B cell (primary cell): ENCODE measurements around the gene LRP5. TPM values are rescaled to one million over a fixed set of nuclear protein-coding genes. Genes with fewer than 3 reads are reported as not detected.
"Not testable (repeated sequence)": the region's sequence is repeated elsewhere in the genome, so short reads cannot be mapped to it uniquely, and the experiment has no call there.

Experiments used
- ATAC-seq: fragments of 200-7000 bp; cut with Tn5 transposase; one replicate; pipeline ENCODE4 v1.10.0; 2021; ENCODE audit warnings: low read depth, mild to moderate bottlenecking, moderate number of reproducible peaks, moderate library complexity
- CTCF ChIA-PET: fragments of 350-600 bp; sonication (Branson Sonifier 250); formaldehyde crosslinking; loops from one replicate; lab custom pipeline; 2021; ENCODE audit warnings: antibody characterized with exemption, inconsistent platforms; lab: Charles Lee
- POLR2A ChIA-PET: fragments of 350-600 bp; sonication (Branson Sonifier 250); formaldehyde crosslinking; loops from one replicate; lab custom pipeline; 2021; ENCODE audit warnings: antibody characterized with exemption; lab: Charles Lee
- DNase-seq: peaks from one replicate; pipeline ENCODE4 v3.0.0; 2013
- H2AFZ ChIP-seq: 2 replicates; pipeline ENCODE4 v1.6.1; 2012; ENCODE audit warnings: mild to moderate bottlenecking, low read depth, low read length; ENCODE audit not compliant: insufficient read depth, poor library complexity, severe bottlenecking
- H3K27ac ChIP-seq, 2 donors: 1 replicate in 1 of 2; 2 replicates in 1 of 2; pipeline ENCODE4 v1.5.1; 2012 to 2013; ENCODE audit warnings: low read length in 2 of 2, mild to moderate bottlenecking in 2 of 2, moderate library complexity in 1 of 2
- H3K27me3 ChIP-seq, 4 experiments: fragments of 200-600 bp in 1 of 4; sonication (generic) in 1 of 4; replicated peaks in 1 of 4; 1 replicate in 2 of 4; 2 replicates in 2 of 4; pipeline versions ENCODE4 v1.6.1 to v1.7.0; 2013 to 2016; ENCODE audit warnings: low read length in 3 of 4, mild to moderate bottlenecking in 2 of 4, mixed read lengths in 1 of 4, moderate library complexity in 1 of 4; ENCODE audit not compliant: insufficient read depth in 4 of 4, control insufficient read depth in 3 of 4; ENCODE audit errors: control extremely low read depth in 1 of 4
- H3K36me3 ChIP-seq, 2 experiments: replicated peaks in 1 of 2; 1 replicate in 1 of 2; 2 replicates in 1 of 2; pipeline versions ENCODE4 v1.6.1 to v1.7.1; 2013; ENCODE audit warnings: low read length in 1 of 2; ENCODE audit not compliant: insufficient read depth in 2 of 2, control insufficient read depth in 1 of 2; ENCODE audit errors: control extremely low read depth in 1 of 2, extremely low read depth in 1 of 2
- H3K4me1 ChIP-seq, 2 donors: fragments of 200-600 bp in 1 of 2; sonication (generic) in 1 of 2; 1 replicate in 1 of 2; 2 replicates in 1 of 2; pipeline versions ENCODE4 v1.5.1 to v1.6.1; 2013 to 2017; ENCODE audit warnings: low read length in 2 of 2; ENCODE audit not compliant: control insufficient read depth in 2 of 2, insufficient read depth in 2 of 2
- H3K4me2 ChIP-seq: replicated peaks from 2 replicates; pipeline ENCODE3; 2012; ENCODE audit warnings: mild to moderate bottlenecking, low read depth, low read length; ENCODE audit not compliant: poor library complexity, severe bottlenecking
- H3K4me3 ChIP-seq, 5 experiments: fragments of 200-600 bp in 1 of 5; sonication (generic) in 1 of 5; 1 replicate in 3 of 5; 2 replicates in 2 of 5; pipeline versions ENCODE4 v1.5.1 to v1.7.0; 2011 to 2016; ENCODE audit warnings: low read length in 4 of 5, mild to moderate bottlenecking in 4 of 5, low read depth in 2 of 5, control low read depth in 1 of 5, moderate library complexity in 1 of 5; ENCODE audit not compliant: insufficient read depth in 1 of 5; ENCODE audit errors: control extremely low read depth in 1 of 5, extremely low read depth in 1 of 5
- H3K79me2 ChIP-seq: fragments of 200-600 bp; sonication (generic); one replicate; pipeline ENCODE4 v1.6.0; 2016; ENCODE audit warnings: low read length; ENCODE audit not compliant: control insufficient read depth, insufficient read depth
- H3K9ac ChIP-seq: fragments of 200-600 bp; sonication (generic); 2 replicates; pipeline ENCODE4 v1.6.1; 2017; ENCODE audit warnings: mild to moderate bottlenecking, low read length, moderate library complexity
- H3K9me3 ChIP-seq, 3 donors: one replicate each; pipeline versions ENCODE4 v1.6.1 to v1.7.1; 2013; ENCODE audit warnings: low read length in 2 of 3; ENCODE audit not compliant: control insufficient read depth in 2 of 3, insufficient read depth in 1 of 3; ENCODE audit errors: control extremely low read depth in 1 of 3
- H4K20me1 ChIP-seq: 2 replicates; pipeline ENCODE4 v1.6.0; 2012; ENCODE audit warnings: mild to moderate bottlenecking, low read length; ENCODE audit not compliant: insufficient read depth, control insufficient read depth, poor library complexity, severe bottlenecking
- H3K27ac Mint-ChIP-seq: one replicate; pipeline ENCODE4 v1.8.0; 2021; ENCODE audit warnings: mixed read lengths
- H3K27me3 Mint-ChIP-seq: one replicate; pipeline ENCODE4 v1.8.0; 2021; ENCODE audit warnings: mixed read lengths
- H3K4me1 Mint-ChIP-seq: one replicate; pipeline ENCODE4 v1.8.0; 2021; ENCODE audit warnings: mixed read lengths
- H3K4me3 Mint-ChIP-seq: one replicate; pipeline ENCODE4 v1.8.0; 2021; ENCODE audit warnings: mixed read lengths
- H3K9me3 Mint-ChIP-seq: one replicate; pipeline ENCODE4 v1.8.0; 2022; ENCODE audit warnings: mixed read lengths; ENCODE audit not compliant: insufficient read depth
- CTCF ChIP-seq: fragments of 200-600 bp; IDR thresholded peaks from one replicate; pipeline ENCODE4 v1.8.0; 2022; ENCODE audit warnings: antibody characterized with exemption, mild to moderate bottlenecking
- EZH2 ChIP-seq: IDR thresholded peaks from 2 replicates; pipeline ENCODE4 v1.6.1; 2012; ENCODE audit warnings: borderline replicate concordance, low read depth, mild to moderate bottlenecking, moderate library complexity, low read length; ENCODE audit not compliant: insufficient read depth, poor library complexity, severe bottlenecking
- WGBS: methylation state at CpG from one replicate; pipeline ENCODE4 v1.1.5; 2013; ENCODE audit warnings: missing lambda C conversion rate; ENCODE audit not compliant: insufficient coverage; 5-methylcytosine and 5-hydroxymethylcytosine counted together
- intact Hi-C: fragments of 100-400 bp; cut with micrococcal nuclease; formaldehyde crosslinking; loops from one replicate; pipeline ENCODE4 v1.10.0; 2022
- polyA plus RNA-seq: library from polyadenylated mRNA; depleted of rRNA; stranded (reverse); fragments of >200 nt; gene quantifications from 2 replicates; pipeline ENCODE4 v1.2.3, GENCODE V29; 2012
- total RNA-seq, 2 donors: library from RNA; stranded (reverse); fragments of 120-200 nt in 1 of 2; gene quantifications; 1 replicate in 1 of 2; 2 replicates in 1 of 2; pipeline versions ENCODE4 v1.2.3 to v1.2.4, GENCODE V29; 2013 to 2022

Gene LRP5
- total and polyA plus RNA-seq, 2 donors (not counting 1 experiment from before 2014, with no cell fraction given), result 2.4 to 13.9 TPM

GRCh38 chr11:68342459-68343158 lies 30.2 kb downstream of the LRP5 start:
- no peaks in the 10 kb centered on the region for H3K27me3 ChIP-seq
- H3K36me3 ChIP-seq, result no peaks in the 10 kb centered on the region
- no peak for ATAC-seq
- POLR2A ChIA-PET, result interaction anchor here (0.6 kb wide), 1 partner anchor 40 kb away, joined by 7 read pairs; no protein-coding TSS in a partner anchor
- H3K27ac Mint-ChIP-seq, result no peak overlapping the region
- H3K79me2 ChIP-seq, result no peaks in the 10 kb centered on the region
- no peaks in the 10 kb centered on the region for H3K9me3 Mint-ChIP-seq
- H3K27me3 Mint-ChIP-seq, result no peaks in the 10 kb centered on the region
- CTCF ChIA-PET, result interaction anchor here (0.6 kb wide), 1 partner anchor 149 kb away, joined by 3 read pairs; no protein-coding TSS in a partner anchor
- peaks cover 34% of the 10 kb centered on the region for H3K4me1 Mint-ChIP-seq
- H3K4me3 ChIP-seq, result no peak overlapping the region
- no peak overlapping the region for H3K9ac ChIP-seq
- H3K27ac ChIP-seq, result no peak overlapping the region
- H3K4me3 Mint-ChIP-seq, result no peak overlapping the region
- intact Hi-C loops, result no loop called here
- peaks cover 11 to 33% of the 10 kb centered on the region in 2 donors for H3K4me1 ChIP-seq
- 91% methylated on average over 11 of the region's 13 CpGs for WGBS
- no peak overlapping the region for H3K4me2 ChIP-seq
- H2AFZ ChIP-seq, result no peak overlapping the region
- peaks cover 0 to 6% (median 3%) of the 10 kb centered on the region in 3 donors for H3K9me3 ChIP-seq
- TF ChIP-seq EZH2 (no peak), CTCF (no peak)
- DNase-seq, result no peak
- H4K20me1 ChIP-seq, result no peaks in the 10 kb centered on the region

GRCh38 chr11:68343761-68344256 lies 31.4 kb downstream of the LRP5 start:
- Histone ChIP-seq H4K20me1 (no peaks in the 10 kb centered on the region), H3K4me1 (peaks cover 15 to 45% of the 10 kb centered on the region in 2 donors), H3K4me3 (no peak overlapping the region), H2AFZ (no peak overlapping the region), H3K27ac (no peak overlapping the region), H3K27me3 (no peaks in the 10 kb centered on the region), H3K79me2 (no peaks in the 10 kb centered on the region), H3K4me2 (peak overlapping the region; percentile 37), H3K9me3 (peaks cover 0 to 11% (median 3%) of the 10 kb centered on the region in 3 donors), H3K36me3 (no peaks in the 10 kb centered on the region), H3K9ac (no peak overlapping the region)
- 66% methylated on average over 14 of the region's 14 CpGs for WGBS
- no peak overlapping the region for H3K4me3 Mint-ChIP-seq
- no peaks in the 10 kb centered on the region for H3K9me3 Mint-ChIP-seq
- CTCF ChIA-PET, result no interaction called here
- no peak for TF ChIP-seq CTCF
- ATAC-seq (peak; percentile 78), DNase-seq (peak; percentile 46)
- no peak overlapping the region for H3K27ac Mint-ChIP-seq
- POLR2A ChIA-PET, result interaction anchor here (0.5 kb wide), 1 partner anchor 379 kb away, joined by 3 read pairs; no protein-coding TSS in a partner anchor
- intact Hi-C loops, result no loop called here
- peaks cover 39% of the 10 kb centered on the region for H3K4me1 Mint-ChIP-seq
- H3K27me3 Mint-ChIP-seq, result no peaks in the 10 kb centered on the region

- DNase-seq, H2AFZ ChIP-seq, ATAC-seq, H3K4me2 ChIP-seq, H3K4me3 ChIP-seq, CTCF ChIA-PET, H3K27ac ChIP-seq, POLR2A ChIA-PET, H3K9ac ChIP-seq, H3K27me3 Mint-ChIP-seq, H3K27me3 ChIP-seq, H3K36me3 ChIP-seq, H3K79me2 ChIP-seq, intact Hi-C loops, H4K20me1 ChIP-seq, H3K9me3 Mint-ChIP-seq, H3K27ac Mint-ChIP-seq, H3K4me3 Mint-ChIP-seq: not testable (repeated sequence)
- WGBS, result 100% methylated on average over 2 of the region's 7 CpGs
- peaks cover 15 to 45% of the 10 kb centered on the region in 2 donors for H3K4me1 ChIP-seq
- H3K4me1 Mint-ChIP-seq, result peaks cover 41% of the 10 kb centered on the region
- H3K9me3 ChIP-seq, result peaks cover 0 to 11% (median 3%) of the 10 kb centered on the region in 3 donors
Measured at GRCh38 chr11:68344821-68345220, 32.4 kb downstream of the LRP5 start.
